ENCODE results near the gene WDR87. TPM values are rescaled to one million over a fixed set of nuclear protein-coding genes. Genes with fewer than 3 reads are reported as not detected.

The WDR87 gene
- total and polyA plus RNA-seq, 2 of the 8 experiments (the other 6 are each of a cell fraction or from before 2014, with no cell fraction given): not detected

GRCh38 chr19:37903096-37903495 is 3.3 kb downstream of the WDR87 start:
- no peak overlapping the region for H3K4me2 ChIP-seq (ENCODE audit: insufficient read depth in 1 of 2, low read depth in 2 of 2, low read length in 2 of 2)
- FAIRE-seq: no peak
- H4K5ac ChIP-seq (ENCODE audit: insufficient read length, low read depth, low read length): no peak overlapping the region
- no peak overlapping the region for H2BK20ac ChIP-seq (ENCODE audit: low read length)
- no peak overlapping the region for H3K23ac ChIP-seq (ENCODE audit: insufficient read length)
- no peak overlapping the region for H2BK120ac ChIP-seq (replicated peaks; ENCODE audit: low read depth, low read length)
- H3K56ac ChIP-seq (replicated peaks; ENCODE audit: insufficient read length, low read depth, low read length): no peak overlapping the region
- no peaks in the 10 kb centered on the region for H3K9me3 ChIP-seq (ENCODE audit: insufficient read depth in 2 of 2, low read depth in 1 of 2, low read length in 1 of 2)
- H2BK15ac ChIP-seq (ENCODE audit: low read length): 0 out of 2 replicates have a peak overlapping the region, but pooled peaks have one; percentile 61
- no peak overlapping the region for H2BK12ac ChIP-seq (ENCODE audit: low read depth, low read length)
- peaks cover 0 to 5% of the 10 kb centered on the region in 2 experiments for H4K20me1 ChIP-seq (replicated peaks in 1 of 2; ENCODE audit: control insufficient read depth in 1 of 2, insufficient read depth in 2 of 2, low read length in 2 of 2)
- no peak overlapping the region for H2BK5ac ChIP-seq (ENCODE audit: low read depth, low read length)
- no peaks in the 10 kb centered on the region; the same call in 1 of the 2 replicates for H3K79me1 ChIP-seq (ENCODE audit: low read depth, low read length)
- no peak overlapping the region for H2AK5ac ChIP-seq (ENCODE audit: low read depth, low read length)
- CTCF ChIA-PET (ENCODE audit: partially characterized antibody): interaction anchor here (0.5 to 13.7 kb wide), 46 partner anchors 9 to 687 kb away, joined by 3 to 259 read pairs (median 6); no protein-coding TSS in a partner anchor
- no peak for DNase-seq (ENCODE audit: low read depth in 1 of 2, low spot score in 2 of 2)
- H3K9ac ChIP-seq (replicated peaks in 1 of 4; ENCODE audit: extremely low read depth in 1 of 4, low read depth in 3 of 4, low read length in 3 of 4): no peak overlapping the region
- H3K4me3 ChIP-seq (ENCODE audit: extremely low read depth in 1 of 4, insufficient read depth in 2 of 4, low read depth in 3 of 4, low read length in 4 of 4): no peak overlapping the region
- no peak overlapping the region for H2AFZ ChIP-seq (ENCODE audit: low read length)
- H3K4me1 ChIP-seq (replicated peaks in 1 of 4; ENCODE audit: control insufficient read depth in 3 of 4, insufficient read depth in 4 of 4, low read length in 3 of 4): peaks cover 0 to 11% (median 8%) of the 10 kb centered on the region in 4 experiments; a peak in 5 of 7 replicates
- peaks cover 0 to 8% of the 10 kb centered on the region in 2 experiments; a peak in 3 of 4 replicates for H3K79me2 ChIP-seq (ENCODE audit: control insufficient read depth in 1 of 2, insufficient read depth in 2 of 2, low read length in 2 of 2)
- H3K4ac ChIP-seq (replicated peaks; ENCODE audit: insufficient read length, low read depth, low read length): no peak overlapping the region
- no peaks in the 10 kb centered on the region for H3K36me3 ChIP-seq (ENCODE audit: control insufficient read depth in 2 of 4, insufficient read depth in 4 of 4, low read length in 3 of 4)
- H3K14ac ChIP-seq (ENCODE audit: insufficient read length): no peak overlapping the region
- POLR2A ChIA-PET (ENCODE audit: partially characterized antibody): interaction anchor here (0.7 to 1.7 kb wide), 6 partner anchors 76 to 174 kb away, joined by 3 to 4 read pairs (median 3); no protein-coding TSS in a partner anchor
- H4K91ac ChIP-seq (replicated peaks; ENCODE audit: insufficient read length, low read length): no peak overlapping the region
- WGBS, 2 experiments (ENCODE audit: extremely low coverage in 1 of 2, insufficient coverage in 1 of 2, insufficient read length in 1 of 2, insufficient replicate concordance in 2 of 2, low coverage in 1 of 2, low lambda C conversion rate in 2 of 2, missing lambda C conversion rate in 1 of 2): 85% methylated on average over 2 of the region's 2 CpGs; no CpG with 5 or more reads in 1 of the 2 experiments
- H3K23me2 ChIP-seq (ENCODE audit: low read depth, low read length): peaks cover 6% of the 10 kb centered on the region; the same call in 1 of the 2 replicates
- H4K8ac ChIP-seq (ENCODE audit: extremely low read depth, insufficient read depth, low read length): no peak overlapping the region
- no peak overlapping the region for H3K27ac ChIP-seq (ENCODE audit: low read depth, low read length)
- no peaks in the 10 kb centered on the region for H3K27me3 ChIP-seq (replicated peaks in 1 of 4; ENCODE audit: control insufficient read depth in 3 of 4, extremely low read depth in 1 of 4, insufficient read depth in 3 of 4, low read length in 3 of 4)
- H3K18ac ChIP-seq (ENCODE audit: extremely low read depth, low read length): no peak overlapping the region
- TF ChIP-seq CREB1 (IDR thresholded peaks at IDR 0.05) (no peak), HDAC6 (IDR thresholded peaks at IDR 0.05; ENCODE audit: low read depth, low read length) (no peak), SAP30 (IDR thresholded peaks at IDR 0.05; ENCODE audit: insufficient read depth, insufficient replicate concordance, low read length) (no peak), EP300 (IDR thresholded peaks at IDR 0.05; ENCODE audit: borderline replicate concordance in 1 of 2, low read depth in 2 of 2, low read length in 2 of 2) (no peak), CTBP2 (IDR thresholded peaks at IDR 0.05; ENCODE audit: borderline replicate concordance, insufficient read depth, insufficient read length, low read length) (no peak), FOSL1 (IDR thresholded peaks at IDR 0.05; ENCODE audit: insufficient read depth, low read depth, low read length) (no peak), USF2 (IDR thresholded peaks at IDR 0.05; ENCODE audit: low read length) (no peak), CTCF (IDR thresholded peaks at IDR 0.05; ENCODE audit: control extremely low read depth in 1 of 3, insufficient read depth in 1 of 3, low read depth in 1 of 3, low read length in 3 of 3) (no peak), TEAD4 (IDR thresholded peaks at IDR 0.05; ENCODE audit: low read depth, low read length) (no peak)

Measured in H1 (cell line).